ENCODE results near the gene TM9SF2. TPM values are rescaled to one million over a fixed set of nuclear protein-coding genes. Genes with fewer than 3 reads are reported as not detected.

TM9SF2 gene
- total RNA-seq, 4 donors from 2014 or later, result 27.9 to 171 (median 116) TPM

GRCh38 chr13:99589575-99589974 is 88.3 kb downstream of the TM9SF2 start:
- WGBS, 2 donors (ENCODE audit: low coverage in 1 of 2), result 92 to 100% methylated on average over 2 to 6 of the region's 6 CpGs
- Histone ChIP-seq H3K4me1 (peaks cover 0 to 14% (median 0%) of the 10 kb centered on the region in 4 donors), H3K27me3 (no peaks in the 10 kb centered on the region), H3K4me3 (no peak overlapping the region), H3K9me3 (no peaks in the 10 kb centered on the region), H3K27ac (no peak overlapping the region), H3K36me3 (no peaks in the 10 kb centered on the region)
- DNase-seq, result no peak
- TF ChIP-seq POLR2AphosphoS5 (IDR thresholded peaks at IDR 0.05) (no peak), EP300 (IDR thresholded peaks at IDR 0.05; ENCODE audit: low read depth) (no peak), POLR2A (IDR thresholded peaks at IDR 0.05) (no peak), CTCF (IDR thresholded peaks at IDR 0.05) (no peak)
- intact Hi-C loops (cut with DNase I; ENCODE audit: low total_unique reads), result no loop called here
- in situ Hi-C loops (cut with MboI; ENCODE audit: low pct_ligation_motif_present in 1 of 4, low pct_unique_long_range_greater_than_20kb in 1 of 4, low sequenced_read_pairs in 3 of 4), result no loop called here

- WGBS, 2 donors (ENCODE audit: low coverage in 1 of 2), result 55 to 78% methylated on average over 3 of the region's 3 CpGs
- no peak overlapping the region for H3K27ac ChIP-seq
These were observed 89.3 kb downstream of the TM9SF2 start for GRCh38 chr13:99590519-99591011.

GRCh38 chr13:99596180-99596579 is 94.9 kb downstream of the TM9SF2 start:
- 82 to 86% methylated on average over 5 of the region's 5 CpGs for WGBS, 2 donors (ENCODE audit: low coverage in 1 of 2)
- Histone ChIP-seq H3K36me3 (no peaks in the 10 kb centered on the region), H3K9me3 (no peaks in the 10 kb centered on the region), H3K4me3 (no peak overlapping the region), H3K27me3 (no peaks in the 10 kb centered on the region), H3K27ac (no peak overlapping the region), H3K4me1 (peaks cover 0 to 2% (median 0%) of the 10 kb centered on the region in 4 donors)
- intact Hi-C loops (cut with DNase I; ENCODE audit: low total_unique reads), result no loop called here
- TF ChIP-seq CTCF (IDR thresholded peaks at IDR 0.05), result no peak
- no peak for TF ChIP-seq POLR2AphosphoS5 (IDR thresholded peaks at IDR 0.05)
- TF ChIP-seq POLR2A (IDR thresholded peaks at IDR 0.05), result no peak
- TF ChIP-seq EP300 (IDR thresholded peaks at IDR 0.05; ENCODE audit: low read depth), result no peak
- DNase-seq, result no peak
- in situ Hi-C loops (cut with MboI; ENCODE audit: low pct_ligation_motif_present in 1 of 4, low pct_unique_long_range_greater_than_20kb in 1 of 4, low sequenced_read_pairs in 3 of 4), result no loop called here

More at GRCh38 chr13:99590519-99591011, 89.3 kb downstream of the TM9SF2 start:
- TF ChIP-seq EP300 (IDR thresholded peaks at IDR 0.05; ENCODE audit: low read depth), result no peak
- TF ChIP-seq CTCF (IDR thresholded peaks at IDR 0.05), result no peak
- TF ChIP-seq POLR2AphosphoS5 (IDR thresholded peaks at IDR 0.05), result no peak
- no peak for TF ChIP-seq POLR2A (IDR thresholded peaks at IDR 0.05)
- Histone ChIP-seq H3K4me1 (peaks cover 0 to 14% (median 0%) of the 10 kb centered on the region in 4 donors), H3K9me3 (no peaks in the 10 kb centered on the region), H3K27me3 (no peaks in the 10 kb centered on the region), H3K36me3 (no peaks in the 10 kb centered on the region), H3K4me3 (no peak overlapping the region)
- in situ Hi-C loops (cut with MboI; ENCODE audit: low pct_ligation_motif_present in 1 of 4, low pct_unique_long_range_greater_than_20kb in 1 of 4, low sequenced_read_pairs in 3 of 4), result no loop called here
- intact Hi-C loops (cut with DNase I; ENCODE audit: low total_unique reads), result no loop called here
- DNase-seq, result no peak

- in situ Hi-C loops (cut with MboI; ENCODE audit: low pct_ligation_motif_present in 1 of 4, low pct_unique_long_range_greater_than_20kb in 1 of 4, low sequenced_read_pairs in 3 of 4), result loop anchor here in 1 of 4 donors (25.0 kb wide), 1 partner anchor 88 kb away; the partner anchor contains the start of gene TM9SF2
- H3K4me3 ChIP-seq, result no peak overlapping the region
- H3K27ac ChIP-seq, result no peak overlapping the region
- no peaks in the 10 kb centered on the region for H3K36me3 ChIP-seq
- peaks cover 0 to under 1% (median 0%) of the 10 kb centered on the region in 4 donors for H3K4me1 ChIP-seq
- no peak for DNase-seq
- TF ChIP-seq POLR2AphosphoS5 (IDR thresholded peaks at IDR 0.05), result no peak
- no peak for TF ChIP-seq POLR2A (IDR thresholded peaks at IDR 0.05)
- H3K27me3 ChIP-seq, result no peaks in the 10 kb centered on the region
- intact Hi-C loops (cut with DNase I; ENCODE audit: low total_unique reads), result no loop called here
- 76 to 79% methylated on average over 5 to 7 of the region's 7 CpGs for WGBS, 2 donors (ENCODE audit: low coverage in 1 of 2)
- H3K9me3 ChIP-seq, result no peaks in the 10 kb centered on the region
These were observed 99.0 kb downstream of the TM9SF2 start for GRCh38 chr13:99600318-99600717.

GRCh38 chr13:99601535-99601934 is 100.3 kb downstream of the TM9SF2 start:
- in situ Hi-C loops (cut with MboI; ENCODE audit: low pct_ligation_motif_present in 1 of 4, low pct_unique_long_range_greater_than_20kb in 1 of 4, low sequenced_read_pairs in 3 of 4) (loop anchor here in 1 of 4 donors (25.0 kb wide), 1 partner anchor 89 kb away; the partner anchor contains the start of gene TM9SF2), intact Hi-C loops (cut with DNase I; ENCODE audit: low total_unique reads) (no loop called here)
- WGBS, 2 donors (ENCODE audit: low coverage in 1 of 2), result 77 to 79% methylated on average over 3 to 5 of the region's 5 CpGs
- no peak overlapping the region for H3K4me3 ChIP-seq
- TF ChIP-seq CTCF (IDR thresholded peaks at IDR 0.05) (no peak), EP300 (IDR thresholded peaks at IDR 0.05; ENCODE audit: low read depth) (no peak), POLR2AphosphoS5 (IDR thresholded peaks at IDR 0.05) (no peak), POLR2A (IDR thresholded peaks at IDR 0.05) (no peak)
- H3K4me1 ChIP-seq, result peaks cover 0 to 9% (median 7%) of the 10 kb centered on the region in 4 donors
- H3K9me3 ChIP-seq, result no peaks in the 10 kb centered on the region
- H3K36me3 ChIP-seq, result no peaks in the 10 kb centered on the region
- no peaks in the 10 kb centered on the region for H3K27me3 ChIP-seq
- H3K27ac ChIP-seq, result no peak overlapping the region
- DNase-seq, result no peak

Measured in transverse colon (tissue), 4 donors.